Measurements from ENCODE around the gene SPATS1. TPM values are rescaled to one million over a fixed set of nuclear protein-coding genes. Genes with fewer than 3 reads are reported as not detected.
A peak's percentile ranks its signal among the peaks of the same experiment; 100 is the strongest.

Gene SPATS1
- total RNA-seq, 1 experiment from 2014 or later = not detected

DNA sequence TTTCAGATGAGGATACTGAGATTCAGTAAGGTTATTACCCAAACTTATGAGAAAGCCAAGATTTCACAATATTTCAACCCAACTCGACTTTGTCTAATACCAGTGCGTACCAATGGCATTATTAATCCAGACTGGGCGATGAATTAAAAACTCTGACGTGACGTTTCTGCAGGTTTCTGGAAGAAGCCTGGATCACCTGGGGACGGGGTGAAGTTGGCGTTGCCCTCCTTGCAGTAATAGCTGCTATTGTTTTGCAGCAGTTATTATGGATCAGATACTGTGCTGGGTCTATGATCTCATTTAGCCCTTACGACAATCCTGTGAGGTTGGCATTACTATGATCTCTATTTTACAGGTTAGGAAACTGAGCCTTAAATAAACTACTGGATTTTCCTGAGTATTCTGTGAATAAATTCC, 44.5 kb downstream of the SPATS1 start:
- peaks cover 22% of the 10 kb centered on the region for H3K36me3 Mint-ChIP-seq (ENCODE audit: insufficient read depth, unreplicated experiment)
- H3K27me3 Mint-ChIP-seq (ENCODE audit: insufficient read depth, unreplicated experiment) = no peaks in the 10 kb centered on the region
- DNase-seq (ENCODE audit: unreplicated experiment) = no peak
- no peak for TF ChIP-seq CTCF (IDR thresholded peaks at IDR 0.05; ENCODE audit: unreplicated experiment)
- POLR2A ChIA-PET = interaction anchor here (0.6 to 2.6 kb wide), 22 partner anchors 10 to 1726 kb away, joined by 3 to 22 read pairs (median 4); partner anchors contain the start of genes AARS2 and HSP90AB1
- CTCF ChIA-PET = interaction anchor here (0.8 to 2.2 kb wide), 6 partner anchors 45 to 138 kb away, joined by 3 to 6 read pairs (median 4); partner anchors contain the start of gene SPATS1
- H3K9me3 Mint-ChIP-seq (ENCODE audit: unreplicated experiment) = no peaks in the 10 kb centered on the region
- peak overlapping the region; percentile 98 for H3K27ac Mint-ChIP-seq (ENCODE audit: low read depth, unreplicated experiment)
- H3K4me1 Mint-ChIP-seq (ENCODE audit: insufficient read depth, unreplicated experiment) = peaks cover 21% of the 10 kb centered on the region
- BruUV-seq (replicated peaks) = TSS peak; percentile 84
- H3K4me3 Mint-ChIP-seq (ENCODE audit: unreplicated experiment) = peak overlapping the region; percentile 98
- intact Hi-C loops (cut with micrococcal nuclease) = no loop called here

- Mint-ChIP-seq H3K9me3 (ENCODE audit: unreplicated experiment) (no peaks in the 10 kb centered on the region), H3K4me3 (ENCODE audit: unreplicated experiment) (peak within 1 kb of the TSS; percentile 98), H3K36me3 (ENCODE audit: insufficient read depth, unreplicated experiment) (peaks cover 28% of the 10 kb centered on the region), H3K27ac (ENCODE audit: low read depth, unreplicated experiment) (peak within 1 kb of the TSS; percentile 98), H3K4me1 (ENCODE audit: insufficient read depth, unreplicated experiment) (peaks cover 20% of the 10 kb centered on the region), H3K27me3 (ENCODE audit: insufficient read depth, unreplicated experiment) (no peaks in the 10 kb centered on the region)
- POLR2A ChIA-PET = interaction anchor here (0.5 to 2.6 kb wide), 18 partner anchors 10 to 480 kb away, joined by 3 to 22 read pairs (median 4); partner anchors contain the start of genes AARS2 and HSP90AB1
- peak; percentile 96 for DNase-seq (ENCODE audit: unreplicated experiment)
- BruUV-seq (replicated peaks) = no TSS peak
- no peak for TF ChIP-seq CTCF (IDR thresholded peaks at IDR 0.05; ENCODE audit: unreplicated experiment)
- intact Hi-C loops (cut with micrococcal nuclease) = no loop called here
- CTCF ChIA-PET = interaction anchor here (0.8 to 2.2 kb wide), 5 partner anchors 44 to 138 kb away, joined by 3 to 6 read pairs (median 4); partner anchors contain the start of gene SPATS1
Measured at GRCh38 chr6:44387346-44388134, 45.1 kb downstream of the SPATS1 start, which contains the start of gene CDC5L. Gene CDC5L, plus strand, starts transcription at chr6:44387706. Its CDS starts 118 bp downstream, at chr6:44387824.

DNA sequence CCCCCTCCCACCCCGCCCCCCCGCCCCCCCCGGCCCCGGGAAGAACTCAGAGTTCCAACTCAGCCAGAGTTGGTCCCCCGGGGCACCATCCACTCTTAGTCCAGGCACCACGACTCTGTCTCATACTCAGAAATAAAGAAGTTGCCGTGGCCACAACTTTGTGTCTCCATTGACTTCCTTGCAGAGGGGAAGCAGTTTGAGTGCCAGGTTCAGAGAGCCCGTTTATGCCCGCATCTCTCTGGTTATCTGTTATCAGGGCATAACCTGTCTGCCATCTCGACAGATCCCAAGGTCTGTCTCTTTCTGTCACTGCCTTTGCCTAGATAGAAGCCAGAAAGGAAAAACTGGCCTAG, 45.7 kb downstream of the SPATS1 start:
- peaks cover 34% of the 10 kb centered on the region for H3K36me3 Mint-ChIP-seq (ENCODE audit: insufficient read depth, unreplicated experiment)
- intact Hi-C loops (cut with micrococcal nuclease) = no loop called here
- H3K27ac Mint-ChIP-seq (ENCODE audit: low read depth, unreplicated experiment) = peak overlapping the region; percentile 98
- ChIA-PET POLR2A (interaction anchor here (0.5 to 2.6 kb wide), 11 partner anchors 9 to 479 kb away, joined by 3 to 22 read pairs (median 4); partner anchors contain the start of genes AARS2 and HSP90AB1), CTCF (interaction anchor here (2.2 kb wide), 1 partner anchor 51 kb away, joined by 6 read pairs; no protein-coding TSS in a partner anchor)
- no peaks in the 10 kb centered on the region for H3K9me3 Mint-ChIP-seq (ENCODE audit: unreplicated experiment)
- H3K4me1 Mint-ChIP-seq (ENCODE audit: insufficient read depth, unreplicated experiment) = peaks cover 20% of the 10 kb centered on the region
- no TSS peak for BruUV-seq (replicated peaks)
- no peak for DNase-seq (ENCODE audit: unreplicated experiment)
- no peaks in the 10 kb centered on the region for H3K27me3 Mint-ChIP-seq (ENCODE audit: insufficient read depth, unreplicated experiment)
- H3K4me3 Mint-ChIP-seq (ENCODE audit: unreplicated experiment) = peak overlapping the region; percentile 98
- no peak for TF ChIP-seq CTCF (IDR thresholded peaks at IDR 0.05; ENCODE audit: unreplicated experiment)

- no peak for DNase-seq (ENCODE audit: unreplicated experiment)
- intact Hi-C loops (cut with micrococcal nuclease) = no loop called here
- TF ChIP-seq CTCF (IDR thresholded peaks at IDR 0.05; ENCODE audit: unreplicated experiment) = no peak
- Mint-ChIP-seq H3K36me3 (ENCODE audit: insufficient read depth, unreplicated experiment) (peaks cover 42% of the 10 kb centered on the region), H3K4me3 (ENCODE audit: unreplicated experiment) (peak overlapping the region; percentile 98), H3K9me3 (ENCODE audit: unreplicated experiment) (no peaks in the 10 kb centered on the region), H3K27ac (ENCODE audit: low read depth, unreplicated experiment) (no peak overlapping the region), H3K27me3 (ENCODE audit: insufficient read depth, unreplicated experiment) (no peaks in the 10 kb centered on the region), H3K4me1 (ENCODE audit: insufficient read depth, unreplicated experiment) (peaks cover 20% of the 10 kb centered on the region)
- POLR2A ChIA-PET = no interaction called here
- BruUV-seq (replicated peaks) = TSS peak; percentile 63
- CTCF ChIA-PET = interaction anchor here (0.7 to 0.8 kb wide), 2 partner anchors 19 to 1474 kb away, joined by 3 read pairs; no protein-coding TSS in a partner anchor
Measured at GRCh38 chr6:44388887-44389286, 46.4 kb downstream of the SPATS1 start.

All from MCF 10A (cell line).